ENCODE data around the gene KIF4A.

GRCh38 chrX:70456256-70456655 is 166.4 kb downstream of the KIF4A start:
- TF ChIP-seq CTCF (IDR thresholded peaks at IDR 0.05) (no peak), IRF2 (CRISPR knock-in tag; IDR thresholded peaks at IDR 0.05; ENCODE audit: borderline replicate concordance, low read depth) (no peak), CREB1 (CRISPR knock-in tag; IDR thresholded peaks at IDR 0.05) (no peak), MYBL2 (CRISPR knock-in tag; IDR thresholded peaks at IDR 0.05) (no peak), STAT6 (CRISPR knock-in tag; conservative IDR thresholded peaks at IDR 0.05; ENCODE audit: low read depth) (no peak), ZBTB43 (CRISPR knock-in tag; IDR thresholded peaks at IDR 0.05) (no peak), ESRRA (CRISPR knock-in tag; IDR thresholded peaks at IDR 0.05; ENCODE audit: borderline replicate concordance) (no peak)
- TF ChIP-seq, protein P1, sequence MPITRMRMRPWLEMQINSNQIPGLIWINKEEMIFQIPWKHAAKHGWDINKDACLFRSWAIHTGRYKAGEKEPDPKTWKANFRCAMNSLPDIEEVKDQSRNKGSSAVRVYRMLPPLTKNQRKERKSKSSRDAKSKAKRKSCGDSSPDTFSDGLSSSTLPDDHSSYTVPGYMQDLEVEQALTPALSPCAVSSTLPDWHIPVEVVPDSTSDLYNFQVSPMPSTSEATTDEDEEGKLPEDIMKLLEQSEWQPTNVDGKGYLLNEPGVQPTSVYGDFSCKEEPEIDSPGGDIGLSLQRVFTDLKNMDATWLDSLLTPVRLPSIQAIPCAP (CRISPR knock-in tag; IDR thresholded peaks at IDR 0.05): no peak
- TF ChIP-seq, protein P2, sequence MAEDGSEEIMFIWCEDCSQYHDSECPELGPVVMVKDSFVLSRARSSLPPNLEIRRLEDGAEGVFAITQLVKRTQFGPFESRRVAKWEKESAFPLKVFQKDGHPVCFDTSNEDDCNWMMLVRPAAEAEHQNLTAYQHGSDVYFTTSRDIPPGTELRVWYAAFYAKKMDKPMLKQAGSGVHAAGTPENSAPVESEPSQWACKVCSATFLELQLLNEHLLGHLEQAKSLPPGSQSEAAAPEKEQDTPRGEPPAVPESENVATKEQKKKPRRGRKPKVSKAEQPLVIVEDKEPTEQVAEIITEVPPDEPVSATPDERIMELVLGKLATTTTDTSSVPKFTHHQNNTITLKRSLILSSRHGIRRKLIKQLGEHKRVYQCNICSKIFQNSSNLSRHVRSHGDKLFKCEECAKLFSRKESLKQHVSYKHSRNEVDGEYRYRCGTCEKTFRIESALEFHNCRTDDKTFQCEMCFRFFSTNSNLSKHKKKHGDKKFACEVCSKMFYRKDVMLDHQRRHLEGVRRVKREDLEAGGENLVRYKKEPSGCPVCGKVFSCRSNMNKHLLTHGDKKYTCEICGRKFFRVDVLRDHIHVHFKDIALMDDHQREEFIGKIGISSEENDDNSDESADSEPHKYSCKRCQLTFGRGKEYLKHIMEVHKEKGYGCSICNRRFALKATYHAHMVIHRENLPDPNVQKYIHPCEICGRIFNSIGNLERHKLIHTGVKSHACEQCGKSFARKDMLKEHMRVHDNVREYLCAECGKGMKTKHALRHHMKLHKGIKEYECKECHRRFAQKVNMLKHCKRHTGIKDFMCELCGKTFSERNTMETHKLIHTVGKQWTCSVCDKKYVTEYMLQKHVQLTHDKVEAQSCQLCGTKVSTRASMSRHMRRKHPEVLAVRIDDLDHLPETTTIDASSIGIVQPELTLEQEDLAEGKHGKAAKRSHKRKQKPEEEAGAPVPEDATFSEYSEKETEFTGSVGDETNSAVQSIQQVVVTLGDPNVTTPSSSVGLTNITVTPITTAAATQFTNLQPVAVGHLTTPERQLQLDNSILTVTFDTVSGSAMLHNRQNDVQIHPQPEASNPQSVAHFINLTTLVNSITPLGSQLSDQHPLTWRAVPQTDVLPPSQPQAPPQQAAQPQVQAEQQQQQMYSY (CRISPR knock-in tag; IDR thresholded peaks at IDR 0.05): no peak
- TF ChIP-seq, protein P3, sequence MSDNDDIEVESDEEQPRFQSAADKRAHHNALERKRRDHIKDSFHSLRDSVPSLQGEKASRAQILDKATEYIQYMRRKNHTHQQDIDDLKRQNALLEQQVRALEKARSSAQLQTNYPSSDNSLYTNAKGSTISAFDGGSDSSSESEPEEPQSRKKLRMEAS (CRISPR knock-in tag; IDR thresholded peaks at IDR 0.05): no peak
- TF ChIP-seq, protein P4, sequence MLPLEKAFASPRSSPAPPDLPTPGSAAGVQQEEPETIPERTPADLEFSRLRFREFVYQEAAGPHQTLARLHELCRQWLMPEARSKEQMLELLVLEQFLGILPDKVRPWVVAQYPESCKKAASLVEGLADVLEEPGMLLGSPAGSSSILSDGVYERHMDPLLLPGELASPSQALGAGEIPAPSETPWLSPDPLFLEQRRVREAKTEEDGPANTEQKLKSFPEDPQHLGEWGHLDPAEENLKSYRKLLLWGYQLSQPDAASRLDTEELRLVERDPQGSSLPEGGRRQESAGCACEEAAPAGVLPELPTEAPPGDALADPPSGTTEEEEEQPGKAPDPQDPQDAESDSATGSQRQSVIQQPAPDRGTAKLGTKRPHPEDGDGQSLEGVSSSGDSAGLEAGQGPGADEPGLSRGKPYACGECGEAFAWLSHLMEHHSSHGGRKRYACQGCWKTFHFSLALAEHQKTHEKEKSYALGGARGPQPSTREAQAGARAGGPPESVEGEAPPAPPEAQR (CRISPR knock-in tag; IDR thresholded peaks at IDR 0.05): no peak
